Measurements from ENCODE around the gene COTL1. TPM values are rescaled to one million over a fixed set of nuclear protein-coding genes. Genes with fewer than 3 reads are reported as not detected.

Gene COTL1
- total and polyA plus RNA-seq, 12 donors, result 20.1 to 93.8 (median 54.3) TPM

DNA sequence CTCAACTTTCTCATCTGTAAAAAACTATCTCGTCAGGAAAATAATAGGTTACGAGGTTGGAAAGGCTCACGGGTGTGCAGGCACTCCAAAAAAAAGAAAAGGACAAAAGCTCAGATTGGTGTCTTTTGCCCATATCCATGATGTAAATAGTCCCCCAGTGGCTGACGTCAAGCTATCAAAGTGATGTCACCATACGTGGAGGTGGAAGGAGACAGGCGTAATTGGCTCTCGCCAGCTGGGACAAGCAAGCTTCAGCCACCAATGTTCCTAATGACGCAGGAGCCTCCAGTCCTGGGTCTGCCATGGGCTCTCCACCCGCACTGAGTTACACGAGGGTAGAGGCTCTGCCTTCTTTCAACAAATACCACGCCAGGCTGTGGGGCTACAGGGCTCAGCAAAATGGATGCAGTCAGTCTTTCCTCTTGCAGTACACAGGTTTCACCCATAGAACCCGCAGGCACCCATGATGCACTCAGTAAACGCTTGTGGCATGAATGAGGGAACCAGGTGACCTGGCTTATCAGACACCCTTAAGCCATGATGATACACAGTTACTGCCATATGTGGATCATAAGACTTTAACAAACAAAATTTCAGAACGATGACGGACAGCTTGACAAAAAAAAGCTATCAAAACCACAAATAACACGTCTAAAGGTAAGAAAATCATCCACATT lies 50.5 kb downstream of the COTL1 start:
- Histone ChIP-seq H3K36me3 (replicated peaks in 1 of 2) (peaks cover 0 to 11% of the 10 kb centered on the region in 2 donors), H3K4me1 (replicated peaks in 1 of 2) (no peaks in the 10 kb centered on the region), H3K9me3 (replicated peaks in 1 of 3) (no peaks in the 10 kb centered on the region), H3K27me3 (no peaks in the 10 kb centered on the region), H3K27ac (no peak overlapping the region), H3K4me3 (no peak overlapping the region)
- no peak for DNase-seq
- TF ChIP-seq POLR2A (IDR thresholded peaks at IDR 0.05), result no peak
- TF ChIP-seq, protein P1, sequence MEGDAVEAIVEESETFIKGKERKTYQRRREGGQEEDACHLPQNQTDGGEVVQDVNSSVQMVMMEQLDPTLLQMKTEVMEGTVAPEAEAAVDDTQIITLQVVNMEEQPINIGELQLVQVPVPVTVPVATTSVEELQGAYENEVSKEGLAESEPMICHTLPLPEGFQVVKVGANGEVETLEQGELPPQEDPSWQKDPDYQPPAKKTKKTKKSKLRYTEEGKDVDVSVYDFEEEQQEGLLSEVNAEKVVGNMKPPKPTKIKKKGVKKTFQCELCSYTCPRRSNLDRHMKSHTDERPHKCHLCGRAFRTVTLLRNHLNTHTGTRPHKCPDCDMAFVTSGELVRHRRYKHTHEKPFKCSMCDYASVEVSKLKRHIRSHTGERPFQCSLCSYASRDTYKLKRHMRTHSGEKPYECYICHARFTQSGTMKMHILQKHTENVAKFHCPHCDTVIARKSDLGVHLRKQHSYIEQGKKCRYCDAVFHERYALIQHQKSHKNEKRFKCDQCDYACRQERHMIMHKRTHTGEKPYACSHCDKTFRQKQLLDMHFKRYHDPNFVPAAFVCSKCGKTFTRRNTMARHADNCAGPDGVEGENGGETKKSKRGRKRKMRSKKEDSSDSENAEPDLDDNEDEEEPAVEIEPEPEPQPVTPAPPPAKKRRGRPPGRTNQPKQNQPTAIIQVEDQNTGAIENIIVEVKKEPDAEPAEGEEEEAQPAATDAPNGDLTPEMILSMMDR (IDR thresholded peaks at IDR 0.05), result no peak
- intact Hi-C loops (cut with DNase I), result no loop called here
- WGBS, 4 donors, result 88 to 91% (median 90%) methylated on average over 16 of the region's 16 CpGs

DNA sequence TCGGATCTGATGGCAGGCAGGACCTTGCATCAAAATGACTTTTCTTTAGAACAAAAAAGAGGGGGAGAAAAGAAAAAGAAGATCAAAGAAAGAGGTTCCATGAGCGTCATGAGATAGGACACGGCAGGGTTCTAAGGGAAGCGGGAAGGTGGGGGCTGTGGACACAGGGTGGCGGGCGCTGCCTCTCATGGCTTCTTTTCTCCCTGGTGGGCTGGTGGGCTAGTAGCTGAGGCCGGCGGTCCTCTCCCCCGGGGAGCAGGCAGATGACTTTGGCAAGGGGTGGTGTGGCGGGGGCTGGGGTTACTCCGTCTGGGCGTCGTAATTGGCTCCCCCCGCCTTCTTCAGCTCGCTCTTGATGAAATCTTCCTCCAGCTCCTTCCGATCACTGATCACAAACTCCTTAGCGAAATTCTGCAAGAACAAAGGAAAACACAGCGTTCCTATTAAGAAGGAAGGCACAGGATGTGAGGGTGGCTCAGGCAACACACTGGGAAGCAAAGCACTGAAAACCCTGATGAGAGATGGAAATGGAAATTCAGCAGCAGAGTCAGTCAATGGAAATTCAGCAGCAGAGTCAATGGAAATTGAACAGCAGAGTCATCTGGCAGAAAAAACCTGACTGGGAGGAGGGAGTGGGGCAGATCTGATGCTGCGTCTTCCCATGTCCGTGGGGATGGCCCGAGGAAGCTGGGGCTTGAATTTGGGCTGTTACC lies 51.2 kb downstream of the COTL1 start:
- H3K4me1 ChIP-seq (replicated peaks in 1 of 2), result no peaks in the 10 kb centered on the region
- intact Hi-C loops (cut with DNase I), result no loop called here
- H3K36me3 ChIP-seq (replicated peaks in 1 of 2), result peaks cover 0 to 11% of the 10 kb centered on the region in 2 donors
- 85 to 93% (median 91%) methylated on average over 21 of the region's 21 CpGs for WGBS, 4 donors
- DNase-seq, result no peak
- H3K9me3 ChIP-seq (replicated peaks in 1 of 3), result no peaks in the 10 kb centered on the region
- no peaks in the 10 kb centered on the region for H3K27me3 ChIP-seq
- TF ChIP-seq, protein P1 (IDR thresholded peaks at IDR 0.05), result no peak
- TF ChIP-seq POLR2A (IDR thresholded peaks at IDR 0.05), result no peak
- H3K27ac ChIP-seq, result no peak overlapping the region
- no peak overlapping the region for H3K4me3 ChIP-seq

DNA sequence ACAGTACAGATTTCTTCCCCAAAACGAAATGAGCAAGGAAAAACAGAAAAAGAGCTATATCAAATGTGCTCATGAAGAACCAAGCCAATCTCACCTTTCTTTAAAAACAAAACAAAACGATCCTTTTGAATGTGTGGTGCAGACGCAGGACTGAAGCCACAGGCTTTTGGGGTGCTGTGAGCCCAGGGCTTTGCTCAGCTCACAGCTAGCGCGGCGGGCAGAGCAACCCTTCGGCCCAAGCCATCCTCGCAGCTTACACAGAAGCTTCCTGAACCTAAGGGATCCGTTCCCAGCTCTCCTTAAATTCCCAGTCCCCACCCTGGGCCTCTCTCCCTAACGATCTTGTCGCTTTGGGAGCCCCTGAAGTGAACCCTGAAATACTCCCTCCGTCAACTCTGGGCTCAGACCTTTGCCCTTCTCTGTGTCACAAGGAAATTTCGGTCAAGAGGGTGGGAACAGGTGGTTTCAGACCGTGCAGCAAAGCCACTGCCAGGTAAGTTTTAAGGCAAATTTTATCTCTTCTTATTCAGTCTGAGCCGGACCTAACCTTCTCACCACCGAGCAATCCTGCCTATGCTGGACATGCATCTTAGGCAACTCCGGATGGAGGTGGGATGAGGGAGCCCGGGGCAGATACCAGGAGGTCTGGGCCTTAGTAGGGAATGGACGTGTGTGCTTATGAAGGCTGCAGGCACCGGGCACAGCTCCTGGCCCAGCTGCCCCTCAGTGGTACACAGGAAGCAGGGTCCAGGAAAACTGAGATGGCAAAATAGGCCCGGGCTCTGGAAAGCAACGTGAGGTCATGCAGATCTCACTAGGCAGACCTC lies 52.0 kb downstream of the COTL1 start:
- no peak overlapping the region for H3K4me3 ChIP-seq
- TF ChIP-seq, protein P1 (IDR thresholded peaks at IDR 0.05), result no peak
- TF ChIP-seq POLR2A (IDR thresholded peaks at IDR 0.05), result no peak
- 84 to 92% (median 90%) methylated on average over 20 to 22 of the region's 22 CpGs for WGBS, 4 donors
- no peak overlapping the region for H3K27ac ChIP-seq
- peaks cover 0 to 11% of the 10 kb centered on the region in 2 donors for H3K36me3 ChIP-seq (replicated peaks in 1 of 2)
- intact Hi-C loops (cut with DNase I), result no loop called here
- no peaks in the 10 kb centered on the region for H3K27me3 ChIP-seq
- no peaks in the 10 kb centered on the region for H3K9me3 ChIP-seq (replicated peaks in 1 of 3)
- DNase-seq, result no peak
- H3K4me1 ChIP-seq (replicated peaks in 1 of 2), result no peaks in the 10 kb centered on the region

DNA sequence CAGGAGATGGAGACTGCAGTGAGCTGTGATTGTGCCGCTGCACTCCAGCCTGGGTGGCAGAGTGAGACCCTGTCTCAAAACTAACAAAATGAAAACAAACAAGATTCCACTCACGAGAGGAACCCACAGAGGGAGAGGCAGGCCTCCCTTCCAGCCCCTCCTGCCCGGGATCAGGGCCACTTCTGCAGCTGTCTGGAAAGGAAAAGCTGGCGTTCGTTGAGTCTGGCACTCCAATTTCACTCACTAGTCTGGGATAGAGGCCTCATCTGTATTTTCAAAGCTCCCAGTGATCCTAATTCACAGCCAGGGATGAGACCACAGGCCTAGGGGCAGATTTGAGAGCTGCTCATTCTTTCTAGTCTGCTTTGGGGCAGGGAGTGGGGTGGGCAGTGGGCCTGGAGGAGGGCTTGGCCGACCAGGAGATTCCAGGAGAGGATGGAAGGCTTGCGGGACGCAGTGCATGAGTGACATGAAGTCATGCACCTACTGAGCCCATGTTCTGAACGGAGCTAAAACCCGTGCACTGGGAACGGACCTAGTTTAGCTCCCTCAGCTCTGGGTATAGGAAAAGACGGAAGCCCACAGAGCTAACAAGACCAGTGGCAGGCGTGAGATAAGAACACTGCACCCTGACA lies 54.0 kb downstream of the COTL1 start:
- WGBS, 4 donors, result 84 to 98% (median 92%) methylated on average over 9 to 13 of the region's 13 CpGs
- Histone ChIP-seq H3K4me1 (replicated peaks in 1 of 2) (no peaks in the 10 kb centered on the region), H3K27ac (no peak overlapping the region), H3K9me3 (replicated peaks in 1 of 3) (no peaks in the 10 kb centered on the region), H3K36me3 (replicated peaks in 1 of 2) (peaks cover 0 to 11% of the 10 kb centered on the region in 2 donors), H3K27me3 (no peaks in the 10 kb centered on the region), H3K4me3 (no peak overlapping the region)
- intact Hi-C loops (cut with DNase I), result no loop called here
- DNase-seq, result no peak
- TF ChIP-seq, protein P1 (IDR thresholded peaks at IDR 0.05), result no peak
- no peak for TF ChIP-seq POLR2A (IDR thresholded peaks at IDR 0.05)

Measured in adrenal gland (tissue), 12 donors.